PC-3 (cell line): ENCODE results near the gene KLHL40. TPM values are rescaled to one million over a fixed set of nuclear protein-coding genes. Genes with fewer than 3 reads are reported as not detected.
A peak's percentile ranks its signal among the peaks of the same experiment; 100 is the strongest.

Source experiments
- ATAC-seq: fragments of 200-7000 bp; cut with Tn5 transposase; 2 replicates; pipeline ENCODE4 v1.9.1; 2020; ENCODE audit warnings: mild to moderate bottlenecking, moderate library complexity
- BruUV-seq: library from RNA; stranded (reverse); fragments of 400-500 nt; replicated peaks from 2 replicates; lab custom pipeline; 2021; lab: Mats Ljungman, UMichigan
- CTCF ChIA-PET: fragments of 300-600 bp; sonication (Branson Sonifier 250); formaldehyde crosslinking; loops from one replicate; lab custom pipeline; 2022; ENCODE audit warnings: antibody characterized with exemption; lab: Charles Lee
- POLR2A ChIA-PET: fragments of 300-600 bp; sonication (Branson Sonifier 250); formaldehyde crosslinking; loops from one replicate; lab custom pipeline; 2022; ENCODE audit warnings: antibody characterized with exemption; ENCODE audit not compliant: unreplicated experiment; lab: Charles Lee
- DNase-seq: peaks from one replicate; pipeline ENCODE4 v3.0.0-alpha.2; 2015
- H2AFZ ChIP-seq: fragments of 300-600 bp; sonication (generic); 2 replicates; pipeline ENCODE4 v1.6.0; 2016; ENCODE audit warnings: antibody characterized with exemption, low read length
- H3F3A ChIP-seq: fragments of 300-600 bp; sonication (generic); one replicate; pipeline ENCODE4 v1.6.0; 2017; ENCODE audit warnings: antibody characterized with exemption, low read length, control low read depth, mild to moderate bottlenecking; ENCODE audit not compliant: unreplicated experiment
- H3K27ac ChIP-seq: fragments of 300-600 bp; sonication (generic); 2 replicates; pipeline ENCODE4 v1.5.1; 2016; ENCODE audit warnings: mild to moderate bottlenecking, low read length
- H3K27me3 ChIP-seq: fragments of 300-600 bp; sonication (generic); 2 replicates; pipeline ENCODE4 v1.6.1; 2016; ENCODE audit warnings: low read length, mixed read lengths
- H3K36me3 ChIP-seq: fragments of 300-600 bp; sonication (generic); 2 replicates; pipeline ENCODE4 v1.6.1; 2016; ENCODE audit warnings: low read depth, mixed run types, low read length, mixed read lengths
- H3K4me1 ChIP-seq: fragments of 300-600 bp; sonication (generic); 2 replicates; pipeline ENCODE4 v1.5.1; 2016; ENCODE audit warnings: low read length; ENCODE audit not compliant: insufficient read depth
- H3K4me2 ChIP-seq: fragments of 300-600 bp; sonication (generic); 2 replicates; pipeline ENCODE4 v1.6.0; 2016; ENCODE audit warnings: low read length
- H3K4me3 ChIP-seq: fragments of 300-600 bp; sonication (generic); 2 replicates; pipeline ENCODE4 v1.5.1; 2016; ENCODE audit warnings: mild to moderate bottlenecking, low read length, mixed read lengths
- H3K79me2 ChIP-seq: fragments of 300-600 bp; sonication (generic); 2 replicates; pipeline ENCODE4 v1.6.1; 2017; ENCODE audit warnings: low read length, mixed read lengths
- H3K9ac ChIP-seq: fragments of 300-600 bp; sonication (generic); 2 replicates; pipeline ENCODE4 v1.6.0; 2016; ENCODE audit warnings: mild to moderate bottlenecking, low read length
- H3K9me2 ChIP-seq: fragments of 300-600 bp; sonication (generic); replicated peaks from 2 replicates; pipeline ENCODE4 v1.6.1; 2016; ENCODE audit warnings: mixed run types, low read length, mixed read lengths
- H3K9me3 ChIP-seq: fragments of 300-600 bp; sonication (generic); 2 replicates; pipeline ENCODE4 v1.6.1; 2016; ENCODE audit warnings: low read length, mixed read lengths
- H4K20me1 ChIP-seq: fragments of 300-600 bp; sonication (generic); 2 replicates; pipeline ENCODE4 v1.6.1; 2016; ENCODE audit warnings: low read length, mixed read lengths
- EZH2 ChIP-seq: fragments of 300-600 bp; sonication (generic); IDR thresholded peaks from one replicate; pipeline ENCODE4 v1.6.1; 2017; ENCODE audit warnings: antibody characterized with exemption, mild to moderate bottlenecking, low read length; ENCODE audit not compliant: unreplicated experiment
- EZH2phosphoT487 ChIP-seq: fragments of 300-600 bp; sonication (generic); IDR thresholded peaks from 2 replicates; pipeline ENCODE4 v1.6.1; 2018; ENCODE audit warnings: mild to moderate bottlenecking, antibody characterized with exemption, low read length, borderline replicate concordance
- intact Hi-C: fragments of 100-400 bp; cut with micrococcal nuclease; formaldehyde crosslinking; loops from 2 replicates; pipeline ENCODE4 v1.9.0; 2023
- total RNA-seq: library from RNA; depleted of rRNA; stranded (reverse); fragments of >200 nt; gene quantifications from 2 replicates; pipeline ENCODE4 v1.2.3, GENCODE V29; 2014
- TF ChIP-seq, protein P1 (sequence below): fragments of 300-600 bp; sonication (generic); conservative IDR thresholded peaks from 2 replicates; pipeline ENCODE4 v1.5.1; 2017; ENCODE audit warnings: antibody characterized with exemption, low read depth, mild to moderate bottlenecking, low read length

The KLHL40 gene
- total RNA-seq, 1 experiment from 2014 or later: not detected

GRCh38 chr3:42710323-42711021 lies 25.1 kb downstream of the KLHL40 start:
- Histone ChIP-seq H3F3A (no peaks in the 10 kb centered on the region), H3K27ac (no peak overlapping the region), H2AFZ (no peak overlapping the region), H3K9me3 (no peaks in the 10 kb centered on the region), H3K36me3 (no peaks in the 10 kb centered on the region), H3K27me3 (no peaks in the 10 kb centered on the region), H3K4me3 (no peak overlapping the region), H4K20me1 (no peaks in the 10 kb centered on the region), H3K9me2 (no peaks in the 10 kb centered on the region), H3K4me1 (no peaks in the 10 kb centered on the region), H3K4me2 (no peak overlapping the region), H3K9ac (no peak overlapping the region), H3K79me2 (no peaks in the 10 kb centered on the region)
- no peak for DNase-seq
- TF ChIP-seq, protein P1, sequence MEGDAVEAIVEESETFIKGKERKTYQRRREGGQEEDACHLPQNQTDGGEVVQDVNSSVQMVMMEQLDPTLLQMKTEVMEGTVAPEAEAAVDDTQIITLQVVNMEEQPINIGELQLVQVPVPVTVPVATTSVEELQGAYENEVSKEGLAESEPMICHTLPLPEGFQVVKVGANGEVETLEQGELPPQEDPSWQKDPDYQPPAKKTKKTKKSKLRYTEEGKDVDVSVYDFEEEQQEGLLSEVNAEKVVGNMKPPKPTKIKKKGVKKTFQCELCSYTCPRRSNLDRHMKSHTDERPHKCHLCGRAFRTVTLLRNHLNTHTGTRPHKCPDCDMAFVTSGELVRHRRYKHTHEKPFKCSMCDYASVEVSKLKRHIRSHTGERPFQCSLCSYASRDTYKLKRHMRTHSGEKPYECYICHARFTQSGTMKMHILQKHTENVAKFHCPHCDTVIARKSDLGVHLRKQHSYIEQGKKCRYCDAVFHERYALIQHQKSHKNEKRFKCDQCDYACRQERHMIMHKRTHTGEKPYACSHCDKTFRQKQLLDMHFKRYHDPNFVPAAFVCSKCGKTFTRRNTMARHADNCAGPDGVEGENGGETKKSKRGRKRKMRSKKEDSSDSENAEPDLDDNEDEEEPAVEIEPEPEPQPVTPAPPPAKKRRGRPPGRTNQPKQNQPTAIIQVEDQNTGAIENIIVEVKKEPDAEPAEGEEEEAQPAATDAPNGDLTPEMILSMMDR: no peak
- no peak for TF ChIP-seq EZH2phosphoT487
- ATAC-seq: no peak
- CTCF ChIA-PET: no interaction called here
- BruUV-seq: no TSS peak
- intact Hi-C loops: no loop called here
- POLR2A ChIA-PET: no interaction called here

- peak; percentile 55 for ATAC-seq
These were observed 26.4 kb downstream of the KLHL40 start for GRCh38 chr3:42711491-42712343.

More at GRCh38 chr3:42711491-42712343, 26.4 kb downstream of the KLHL40 start:
- no peaks in the 10 kb centered on the region for H3K79me2 ChIP-seq
- ChIA-PET CTCF (interaction anchor here (0.6 kb wide), 2 partner anchors 33 to 54 kb away, joined by 4 to 7 read pairs; no protein-coding TSS in a partner anchor), POLR2A (no interaction called here)
- H3K9me3 ChIP-seq: no peaks in the 10 kb centered on the region
- no TSS peak for BruUV-seq
- peak; percentile 17 for DNase-seq
- H3K27ac ChIP-seq: no peak overlapping the region
- H3K4me2 ChIP-seq: no peak overlapping the region
- no peak overlapping the region for H3K4me3 ChIP-seq
- H3F3A ChIP-seq: no peaks in the 10 kb centered on the region
- no peaks in the 10 kb centered on the region for H3K9me2 ChIP-seq
- H3K36me3 ChIP-seq: no peaks in the 10 kb centered on the region
- TF ChIP-seq, protein P1: peak; percentile 35; the same call in 1 of the 2 replicates
- TF ChIP-seq EZH2phosphoT487 (no peak), EZH2 (no peak)
- no peak overlapping the region for H2AFZ ChIP-seq
- intact Hi-C loops: no loop called here
- H4K20me1 ChIP-seq: no peaks in the 10 kb centered on the region
- no peaks in the 10 kb centered on the region for H3K27me3 ChIP-seq
- no peaks in the 10 kb centered on the region for H3K4me1 ChIP-seq
- H3K9ac ChIP-seq: no peak overlapping the region
